Measurements from ENCODE around the gene C9orf78.

DNA sequence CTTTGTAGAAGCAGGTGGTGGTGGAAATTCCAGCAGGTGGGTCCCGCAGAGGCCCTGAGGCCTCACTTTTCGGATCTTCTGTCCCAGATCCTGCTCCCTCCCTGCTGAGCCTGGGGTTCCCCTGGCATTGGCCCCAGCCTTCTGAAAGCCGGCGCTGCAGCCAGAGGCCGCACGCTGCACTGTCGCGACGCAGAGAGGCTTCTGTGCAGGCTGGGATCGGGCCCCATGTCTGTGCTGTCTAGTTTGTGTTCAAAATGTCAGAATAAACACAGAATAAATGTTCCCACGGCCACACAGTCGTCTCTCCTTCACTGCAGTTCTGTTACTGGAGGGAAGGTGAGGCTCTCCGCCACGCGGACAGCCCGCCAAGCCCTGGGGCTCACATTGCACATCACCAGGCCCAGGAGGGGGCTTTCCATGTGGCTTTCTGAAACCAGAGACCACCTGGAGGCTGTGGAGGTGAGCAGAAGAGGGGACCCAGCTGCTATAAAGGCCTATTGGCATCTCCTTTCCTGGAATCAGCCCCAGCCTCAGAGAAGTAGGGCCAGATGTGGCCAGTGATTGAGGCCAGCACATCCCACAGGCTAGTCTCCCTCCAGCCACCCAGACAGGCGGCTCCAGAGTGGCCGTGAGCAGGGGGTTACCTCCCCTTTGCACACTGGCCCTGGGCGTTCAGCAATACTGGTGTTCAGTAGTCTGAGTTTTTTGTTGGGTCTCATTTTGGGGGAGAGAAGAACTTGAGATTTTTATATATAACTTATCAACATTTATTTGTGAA lies 46.7 kb upstream of the C9orf78 start:
- TF ChIP-seq CBX5 (IDR thresholded peaks at IDR 0.05; ENCODE audit: borderline replicate concordance, low read depth) (no peak), PCBP1 (IDR thresholded peaks at IDR 0.05; ENCODE audit: low read depth, low read length, poor library complexity, severe bottlenecking) (no peak), MYC (IDR thresholded peaks at IDR 0.05; ENCODE audit: low read depth, low read length) (peak; percentile 34; the same call in 1 of the 2 replicates), MYC (CRISPR knock-in tag; IDR thresholded peaks at IDR 0.05; ENCODE audit: borderline replicate concordance, low read depth) (no peak), BRCA1 (IDR thresholded peaks at IDR 0.05) (no peak), BRCA1 (CRISPR knock-in tag; IDR thresholded peaks at IDR 0.05) (no peak), CREB3 (tag; conservative IDR thresholded peaks at IDR 0.05; ENCODE audit: low read depth) (no peak), ZNF217 (CRISPR knock-in tag; IDR thresholded peaks at IDR 0.05) (no peak), CHD4 (IDR thresholded peaks at IDR 0.05; ENCODE audit: insufficient read depth, insufficient replicate concordance, low read depth, low read length, poor library complexity, severe bottlenecking) (no peak), FOXP4 (CRISPR knock-in tag; IDR thresholded peaks at IDR 0.05; ENCODE audit: borderline replicate concordance) (no peak)
